Common myeloid progenitor, CD34-positive (primary cell): ENCODE measurements around the gene ANKRD16.

ENCODE experiments used
- CTCF ChIA-PET: fragments of 350-600 bp; sonication (Branson Sonifier 250); formaldehyde crosslinking; loops from one replicate; lab custom pipeline; 2021; ENCODE audit warnings: antibody characterized with exemption; lab: Charles Lee
- POLR2A ChIA-PET: fragments of 350-600 bp; sonication (Branson Sonifier 250); formaldehyde crosslinking; loops from one replicate; lab custom pipeline; 2021; ENCODE audit warnings: antibody characterized with exemption; lab: Charles Lee
- DNase-seq, 3 donors: peaks; one replicate each; pipeline versions ENCODE4 v3.0.0 to v3.0.0-alpha.2; 2013
- H3K27ac ChIP-seq, 2 experiments: 1 replicate in 1 of 2; 2 replicates in 1 of 2; pipeline ENCODE4 v1.7.0; 2013; ENCODE audit warnings: inconsistent platforms in 2 of 2, low read length in 2 of 2, mild to moderate bottlenecking in 2 of 2, low read depth in 1 of 2, moderate library complexity in 1 of 2; ENCODE audit not compliant: severe bottlenecking in 2 of 2, insufficient read depth in 1 of 2, poor library complexity in 1 of 2
- H3K27me3 ChIP-seq, 5 experiments: replicated peaks in 2 of 5; 1 replicate in 3 of 5; 2 replicates in 2 of 5; pipeline versions ENCODE4 v1.6.1 to v1.7.0; 2013; ENCODE audit warnings: low read length in 4 of 5, mild to moderate bottlenecking in 2 of 5, moderate library complexity in 2 of 5, inconsistent platforms in 1 of 5; ENCODE audit not compliant: insufficient read depth in 5 of 5, control insufficient read depth in 4 of 5
- H3K36me3 ChIP-seq, 4 experiments: 1 replicate in 2 of 4; 2 replicates in 2 of 4; pipeline versions ENCODE4 v1.6.1 to v1.7.0; 2013; ENCODE audit warnings: low read length in 3 of 4, control low read depth in 1 of 4, mild to moderate bottlenecking in 1 of 4; ENCODE audit not compliant: control insufficient read depth in 4 of 4, insufficient read depth in 4 of 4
- H3K4me1 ChIP-seq, 4 experiments: 1 replicate in 3 of 4; 2 replicates in 1 of 4; pipeline versions ENCODE4 v1.6.1 to v1.7.1; 2013; ENCODE audit warnings: low read length in 3 of 4, mild to moderate bottlenecking in 3 of 4, control low read depth in 1 of 4, inconsistent platforms in 1 of 4, moderate library complexity in 1 of 4; ENCODE audit not compliant: control insufficient read depth in 4 of 4, insufficient read depth in 4 of 4; ENCODE audit errors: control extremely low read depth in 1 of 4
- H3K4me3 ChIP-seq, 7 experiments: 1 replicate in 4 of 7; 2 replicates in 3 of 7; pipeline versions ENCODE4 v1.5.1 to v1.7.0; 2013; ENCODE audit warnings: mild to moderate bottlenecking in 7 of 7, low read length in 6 of 7, moderate library complexity in 6 of 7, inconsistent platforms in 2 of 7, low read depth in 2 of 7, control low read depth in 1 of 7; ENCODE audit not compliant: insufficient read depth in 4 of 7, control insufficient read depth in 1 of 7; ENCODE audit errors: extremely low read depth in 1 of 7
- H3K9me3 ChIP-seq, 5 experiments: 1 replicate in 4 of 5; 2 replicates in 1 of 5; pipeline versions ENCODE4 v1.6.1 to v1.7.1; 2013; ENCODE audit warnings: low read length in 4 of 5, mild to moderate bottlenecking in 2 of 5, inconsistent platforms in 1 of 5, low read depth in 1 of 5, moderate library complexity in 1 of 5; ENCODE audit not compliant: control insufficient read depth in 4 of 5, insufficient read depth in 2 of 5; ENCODE audit errors: control extremely low read depth in 1 of 5
- WGBS: methylation state at CpG from one replicate; pipeline ENCODE4 v1.1.5; 2013; ENCODE audit not compliant: insufficient coverage; 5-methylcytosine and 5-hydroxymethylcytosine counted together

ANKRD16 gene

GRCh38 chr10:5897504-5897903 is 7.8 kb upstream of the ANKRD16 start:
- Histone ChIP-seq H3K36me3 (peaks cover 5 to 45% (median 20%) of the 10 kb centered on the region in 4 experiments), H3K4me1 (peaks cover 0 to 3% (median 1%) of the 10 kb centered on the region in 4 experiments), H3K4me3 (no peak overlapping the region), H3K27me3 (no peaks in the 10 kb centered on the region), H3K27ac (no peak overlapping the region), H3K9me3 (peaks cover 0 to 5% (median 0%) of the 10 kb centered on the region in 5 experiments)
- ChIA-PET CTCF (no interaction called here), POLR2A (no interaction called here)
- no peak for DNase-seq
- WGBS, result 97% methylated on average over 7 of the region's 8 CpGs

DNA sequence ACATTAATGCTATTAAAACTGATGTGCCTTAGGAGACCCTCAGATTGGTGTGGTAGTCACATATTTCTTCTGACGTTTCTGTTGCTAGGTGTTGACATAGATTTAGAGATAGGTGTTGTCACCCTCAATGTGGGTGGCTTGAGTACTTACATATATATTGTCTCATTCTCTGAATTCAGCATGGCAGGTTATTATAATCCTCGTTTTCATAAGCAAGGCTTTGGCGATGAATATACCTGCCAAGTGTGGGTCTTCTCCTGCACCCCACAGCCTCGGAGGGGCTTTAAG is 7.3 kb upstream of the ANKRD16 start:
- ChIA-PET POLR2A (no interaction called here), CTCF (interaction anchor here (1.1 kb wide), 1 partner anchor 18 kb away, joined by 3 read pairs; no protein-coding TSS in a partner anchor)
- 100% methylated on average over 2 of the region's 4 CpGs for WGBS

GRCh38 chr10:5896208-5897052 is 6.7 kb upstream of the ANKRD16 start:
- ChIA-PET POLR2A (no interaction called here), CTCF (interaction anchor here (0.8 to 1.1 kb wide), 3 partner anchors 8 to 19 kb away, joined by 3 read pairs; no protein-coding TSS in a partner anchor)
- Histone ChIP-seq H3K36me3 (peaks cover 5 to 49% (median 20%) of the 10 kb centered on the region in 4 experiments), H3K9me3 (peaks cover 0 to 5% (median 0%) of the 10 kb centered on the region in 5 experiments), H3K27me3 (no peaks in the 10 kb centered on the region), H3K27ac (peak overlapping the region; percentile 9 to 29), H3K4me3 (no peak overlapping the region), H3K4me1 (peaks cover 0 to 3% (median 1%) of the 10 kb centered on the region in 4 experiments)
- 93% methylated on average over 4 of the region's 5 CpGs for WGBS
- peak in 2 of 3 donors; percentile 33 to 44 for DNase-seq

More for the DNA sequence above, 7.3 kb upstream of the ANKRD16 start:
- Histone ChIP-seq H3K4me1 (peaks cover 0 to 3% (median 1%) of the 10 kb centered on the region in 4 experiments), H3K27ac (no peak overlapping the region), H3K27me3 (no peaks in the 10 kb centered on the region), H3K9me3 (peaks cover 0 to 5% (median 0%) of the 10 kb centered on the region in 5 experiments), H3K36me3 (peaks cover 5 to 49% (median 20%) of the 10 kb centered on the region in 4 experiments), H3K4me3 (no peak overlapping the region)
- no peak for DNase-seq

GRCh38 chr10:5895804-5896203 is 6.1 kb upstream of the ANKRD16 start:
- Histone ChIP-seq H3K36me3 (peaks cover 5 to 49% (median 20%) of the 10 kb centered on the region in 4 experiments), H3K4me3 (no peak overlapping the region), H3K27ac (peak overlapping the region in 1 of 2 experiments; percentile 29), H3K4me1 (peaks cover 5 to 9% (median 7%) of the 10 kb centered on the region in 4 experiments), H3K27me3 (no peaks in the 10 kb centered on the region), H3K9me3 (peaks cover 0 to 5% (median 0%) of the 10 kb centered on the region in 5 experiments)
- DNase-seq, result no peak
- 93% methylated on average over 6 of the region's 9 CpGs for WGBS
- POLR2A ChIA-PET, result no interaction called here
- CTCF ChIA-PET, result interaction anchor here (0.8 to 1.0 kb wide), 2 partner anchors 7 to 10 kb away, joined by 3 read pairs; no protein-coding TSS in a partner anchor

DNA sequence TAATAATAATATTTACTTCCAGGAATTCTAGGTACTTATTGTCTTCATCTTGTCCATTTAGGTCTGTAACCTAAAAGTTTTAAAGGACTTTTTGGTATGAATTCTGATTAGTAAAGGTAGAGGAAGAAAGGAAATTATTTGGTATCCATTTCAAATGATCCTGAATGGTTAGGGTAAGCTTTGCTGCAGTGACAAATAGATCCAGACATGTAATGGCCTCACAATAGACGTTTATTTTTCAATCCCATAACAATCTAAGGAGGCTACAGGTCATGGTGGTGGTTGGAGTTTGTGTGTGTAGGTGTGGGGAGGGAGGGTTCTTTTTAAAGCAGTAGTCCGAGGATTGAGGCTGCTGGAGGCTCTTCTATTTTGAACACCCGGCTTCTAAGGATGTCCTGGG is 5.7 kb upstream of the ANKRD16 start:
- Histone ChIP-seq H3K36me3 (peaks cover 5 to 49% (median 20%) of the 10 kb centered on the region in 4 experiments), H3K9me3 (peaks cover 0 to 5% (median 0%) of the 10 kb centered on the region in 5 experiments), H3K4me3 (no peak overlapping the region), H3K27ac (no peak overlapping the region), H3K4me1 (peaks cover 6 to 13% (median 11%) of the 10 kb centered on the region in 4 experiments), H3K27me3 (no peaks in the 10 kb centered on the region)
- no peak for DNase-seq
- ChIA-PET CTCF (no interaction called here), POLR2A (no interaction called here)
- 100% methylated on average over 1 of the region's 3 CpGs for WGBS

GRCh38 chr10:5894873-5895272 is 5.2 kb upstream of the ANKRD16 start:
- H3K9me3 ChIP-seq, result peaks cover 0 to 5% (median 0%) of the 10 kb centered on the region in 5 experiments
- no peak overlapping the region for H3K27ac ChIP-seq
- ChIA-PET CTCF (interaction anchor here (1.1 kb wide), 1 partner anchor 9 kb away, joined by 3 read pairs; no protein-coding TSS in a partner anchor), POLR2A (no interaction called here)
- no peak overlapping the region for H3K4me3 ChIP-seq
- H3K36me3 ChIP-seq, result peaks cover 5 to 49% (median 20%) of the 10 kb centered on the region in 4 experiments
- no peaks in the 10 kb centered on the region for H3K27me3 ChIP-seq
- WGBS, result 90% methylated on average over 4 of the region's 8 CpGs
- DNase-seq, result peak in 2 of 3 donors; percentile 11 to 36
- H3K4me1 ChIP-seq, result peaks cover 6 to 13% (median 11%) of the 10 kb centered on the region in 4 experiments
